GM21390 (cell line): ENCODE measurements around the gene GABRG3.
"Not testable (repeated sequence)": the region's sequence is repeated elsewhere in the genome, so short reads cannot be mapped to it uniquely, and the experiment has no call there.

Source experiments
- ATAC-seq: cut with Tn5 transposase; IDR thresholded peaks from one replicate; pipeline ENCODE4 v1.9.1; 2021; ENCODE audit not compliant: unreplicated experiment

The GABRG3 gene

GRCh38 chr15:27172821-27173220, 201.8 kb downstream of the GABRG3 start:
- ATAC-seq = no peak

- no peak for ATAC-seq
These were observed 204.6 kb downstream of the GABRG3 start for GRCh38 chr15:27175472-27176153.

GRCh38 chr15:27176785-27177406, 205.9 kb downstream of the GABRG3 start:
- no peak for ATAC-seq

- no peak for ATAC-seq
These were observed 208.8 kb downstream of the GABRG3 start for GRCh38 chr15:27179789-27180188.

- no peak for ATAC-seq
These were observed 211.7 kb downstream of the GABRG3 start for GRCh38 chr15:27182561-27183110.

- ATAC-seq = no peak
These were observed 212.2 kb downstream of the GABRG3 start for GRCh38 chr15:27183201-27183600.

GRCh38 chr15:27191515-27191914, 220.5 kb downstream of the GABRG3 start:
- ATAC-seq = not testable (repeated sequence)

- no peak for ATAC-seq
These were observed 225.7 kb downstream of the GABRG3 start for GRCh38 chr15:27196691-27197090.

GRCh38 chr15:27201425-27201824, 230.4 kb downstream of the GABRG3 start:
- ATAC-seq = no peak

GRCh38 chr15:27210176-27210575, 239.2 kb downstream of the GABRG3 start:
- no peak for ATAC-seq

GRCh38 chr15:27214032-27214431, 243.1 kb downstream of the GABRG3 start:
- ATAC-seq = no peak

- ATAC-seq = no peak
These were observed 244.0 kb downstream of the GABRG3 start for GRCh38 chr15:27214961-27215360.

GRCh38 chr15:27218426-27218825, 247.4 kb downstream of the GABRG3 start:
- ATAC-seq = no peak

- no peak for ATAC-seq
These were observed 248.7 kb downstream of the GABRG3 start for GRCh38 chr15:27219636-27220035.

- no peak for ATAC-seq
These were observed 249.2 kb downstream of the GABRG3 start for GRCh38 chr15:27220199-27220598.

- ATAC-seq = no peak
These were observed 251.5 kb downstream of the GABRG3 start for GRCh38 chr15:27222479-27222878.

- no peak for ATAC-seq
These were observed 252.2 kb downstream of the GABRG3 start for GRCh38 chr15:27223179-27223578.

GRCh38 chr15:27231811-27232210, 260.8 kb downstream of the GABRG3 start:
- ATAC-seq = no peak

GRCh38 chr15:27232876-27233275, 261.9 kb downstream of the GABRG3 start:
- ATAC-seq = no peak

GRCh38 chr15:27234593-27234992, 263.6 kb downstream of the GABRG3 start:
- no peak for ATAC-seq

- no peak for ATAC-seq
These were observed 264.2 kb downstream of the GABRG3 start for GRCh38 chr15:27235161-27235560.

GRCh38 chr15:27235681-27236080, 264.7 kb downstream of the GABRG3 start:
- no peak for ATAC-seq
